Astrocyte (in vitro differentiated cells and primary cell): ENCODE data around the gene GH1. TPM values are rescaled to one million over a fixed set of nuclear protein-coding genes. Genes with fewer than 3 reads are reported as not detected.

ENCODE experiments used
- total RNA-seq: library from RNA; stranded (reverse); gene quantifications from 2 replicates; pipeline ENCODE4 v1.2.1, GENCODE V29; 2021

The GH1 gene
- total RNA-seq, 1 donor from 2014 or later, result not detected

Other genes with a start within 250 kb of the GH1 start
- gene LIMD2, start 218.7 kb downstream of the GH1 start, total RNA-seq, result 54.8 and 55.0 TPM in 2 replicates
- gene STRADA, start 177.0 kb downstream of the GH1 start, total RNA-seq, result 28.6 and 35.7 TPM in 2 replicates
- gene CCDC47, start 145.2 kb downstream of the GH1 start, total RNA-seq, result 92.8 and 95.6 TPM in 2 replicates
- gene DDX42, start 144.7 kb downstream of the GH1 start, total RNA-seq, result 120 and 125 TPM in 2 replicates
- 110 and 116 TPM in 2 replicates for gene PSMC5, start 91.4 kb downstream of the GH1 start, total RNA-seq
- 41.8 and 50.2 TPM in 2 replicates for gene FTSJ3, start 91.2 kb downstream of the GH1 start, total RNA-seq
- 33.9 and 34.5 TPM in 2 replicates for gene SMARCD2, start 76.2 kb downstream of the GH1 start, total RNA-seq
- gene CSH2, start 45.2 kb downstream of the GH1 start, total RNA-seq, result 4.3 and 5.8 TPM in 2 replicates
- not detected in 2 replicates for gene GH2, start 36.9 kb downstream of the GH1 start, total RNA-seq
- 8.9 and 15.5 TPM in 2 replicates for gene CSH1, start 22.3 kb downstream of the GH1 start, total RNA-seq
- not detected in 2 replicates for gene CSHL1, start 7.6 kb downstream of the GH1 start, total RNA-seq
- 0.25 TPM in 1 of 2 replicates, not detected in the other for gene CD79B, start 13.5 kb upstream of the GH1 start, total RNA-seq
- gene SCN4A, start 54.1 kb upstream of the GH1 start, total RNA-seq, result 0.22 and 0.43 TPM in 2 replicates
- gene PRR29, start 79.5 kb upstream of the GH1 start, total RNA-seq, result 0.54 and 0.94 TPM in 2 replicates
- not detected in 2 replicates for gene ICAM2, start 101.8 kb upstream of the GH1 start, total RNA-seq
- 9.1 and 11.7 TPM in 2 replicates for gene ERN1, start 211.3 kb upstream of the GH1 start, total RNA-seq